AG08395 (cell line): Measurements from ENCODE around the gene ADAMTS13.

Experiments used
- DNase-seq: peaks from one replicate; pipeline ENCODE4 v3.0.0; 2012; ENCODE audit warnings: mixed read lengths, low spot score

Gene ADAMTS13

GRCh38 chr9:133454943-133455673, 32.9 kb downstream of the ADAMTS13 start:
- DNase-seq = no peak

- no peak for DNase-seq
These were observed 33.8 kb downstream of the ADAMTS13 start for GRCh38 chr9:133455936-133456335.

GRCh38 chr9:133456409-133456808, 34.2 kb downstream of the ADAMTS13 start:
- no peak for DNase-seq

GRCh38 chr9:133457233-133457632, 35.1 kb downstream of the ADAMTS13 start:
- DNase-seq = no peak

- DNase-seq = no peak
These were observed 35.6 kb downstream of the ADAMTS13 start for GRCh38 chr9:133457748-133458147.

GRCh38 chr9:133458643-133459312, 36.6 kb downstream of the ADAMTS13 start:
- no peak for DNase-seq

- DNase-seq = peak; percentile 97
These were observed 37.6 kb downstream of the ADAMTS13 start, which contains the start of gene CACFD1 for GRCh38 chr9:133459476-133460404. Gene CACFD1 (plus strand): TSS chr9:133459978. CDS start chr9:133460067, 89 bp downstream.

- peak; percentile 13 for DNase-seq
These were observed 38.4 kb downstream of the ADAMTS13 start for GRCh38 chr9:133460405-133461175.

GRCh38 chr9:133461975-133462374, 39.8 kb downstream of the ADAMTS13 start:
- no peak for DNase-seq

- no peak for DNase-seq
These were observed 41.2 kb downstream of the ADAMTS13 start for GRCh38 chr9:133463234-133463863.

GRCh38 chr9:133463864-133464615, 41.9 kb downstream of the ADAMTS13 start:
- no peak for DNase-seq

GRCh38 chr9:133464638-133465037, 42.5 kb downstream of the ADAMTS13 start:
- no peak for DNase-seq

- no peak for DNase-seq
These were observed 43.8 kb downstream of the ADAMTS13 start for GRCh38 chr9:133465984-133466383.

- DNase-seq = no peak
These were observed 44.9 kb downstream of the ADAMTS13 start for GRCh38 chr9:133467101-133467500.

GRCh38 chr9:133468374-133468773, 46.2 kb downstream of the ADAMTS13 start:
- DNase-seq = no peak

GRCh38 chr9:133468777-133469421, 46.7 kb downstream of the ADAMTS13 start:
- no peak for DNase-seq

- no peak for DNase-seq
These were observed 48.3 kb downstream of the ADAMTS13 start for GRCh38 chr9:133470427-133470924.

- DNase-seq = no peak
These were observed 48.8 kb downstream of the ADAMTS13 start for GRCh38 chr9:133470988-133471387.

- DNase-seq = no peak
These were observed 49.5 kb downstream of the ADAMTS13 start for GRCh38 chr9:133471551-133472276.
